HepG2 (cell line): Measurements from ENCODE around the gene FDPS. TPM values are rescaled to one million over a fixed set of nuclear protein-coding genes. Genes with fewer than 3 reads are reported as not detected.

Experiments
- ATF7 ChIP-seq, 2 experiments: fragments of 450-650 bp in 1 of 2; sonication (generic) in 1 of 2; formaldehyde crosslinking in 1 of 2; IDR thresholded peaks; 2 replicates each; pipeline versions ENCODE4 v1.4.0 to v1.6.1; 2016 to 2020; ENCODE audit warnings: antibody characterized with exemption in 1 of 2, mild to moderate bottlenecking in 1 of 2, missing genetic modification reagents in 1 of 2
- E2F2 ChIP-seq: sonication (generic); formaldehyde crosslinking; IDR thresholded peaks from 2 replicates; pipeline ENCODE4 v1.4.0; 2020; ENCODE audit warnings: missing genetic modification reagents, borderline replicate concordance
- EHMT2 ChIP-seq: fragments of 200-600 bp; sonication (generic); IDR thresholded peaks from 2 replicates; pipeline ENCODE4 v1.7.0; 2017; ENCODE audit warnings: antibody characterized with exemption, low read depth, low read length, borderline replicate concordance
- HOXA7 ChIP-seq: sonication (generic); formaldehyde crosslinking; IDR thresholded peaks from 2 replicates; pipeline ENCODE4 v1.8.1; 2022; ENCODE audit warnings: mild to moderate bottlenecking, missing genetic modification reagents, moderate library complexity
- IKZF1 ChIP-seq: fragments of 450-650 bp; IDR thresholded peaks from 2 replicates; pipeline ENCODE4 v1.7.1; 2016
- MLXIP ChIP-seq: sonication (generic); formaldehyde crosslinking; IDR thresholded peaks from 2 replicates; pipeline ENCODE4 v1.9.0; 2021; ENCODE audit warnings: missing genetic modification reagents, borderline replicate concordance
- PHF20 ChIP-seq: sonication (generic); formaldehyde crosslinking; IDR thresholded peaks from 2 replicates; pipeline ENCODE4 v1.5.0; 2020; ENCODE audit warnings: mild to moderate bottlenecking, missing genetic modification reagents
- PLRG1 ChIP-seq: fragments of 450-650 bp; conservative IDR thresholded peaks from 2 replicates; pipeline ENCODE4 v1.6.1; 2016
- PRMT3 ChIP-seq: sonication (generic); formaldehyde crosslinking; IDR thresholded peaks from 2 replicates; pipeline ENCODE4 v1.8.1; 2022; ENCODE audit warnings: low read depth, mild to moderate bottlenecking, moderate library complexity, missing genetic modification reagents, borderline replicate concordance
- RAD21 ChIP-seq: fragments of 450-650 bp; formaldehyde crosslinking; IDR thresholded peaks from 2 replicates; pipeline ENCODE4 v1.5.0; 2020; ENCODE audit warnings: mild to moderate bottlenecking
- SP5 ChIP-seq: IDR thresholded peaks from 2 replicates; pipeline ENCODE4 v1.6.1; 2016; ENCODE audit warnings: low read depth, borderline replicate concordance
- SRSF1 ChIP-seq: fragments of 200-400 bp; formaldehyde crosslinking; optimal IDR thresholded peaks from 2 replicates; pipeline ENCODE3; 2017; ENCODE audit warnings: mild to moderate bottlenecking, low read depth, low read length, moderate library complexity
- THYN1 ChIP-seq: sonication (generic); formaldehyde crosslinking; IDR thresholded peaks from 2 replicates; pipeline ENCODE4 v1.8.1; 2023; ENCODE audit warnings: low read depth, mild to moderate bottlenecking, moderate library complexity, missing genetic modification reagents, borderline replicate concordance
- XBP1 ChIP-seq: sonication (generic); formaldehyde crosslinking; IDR thresholded peaks from 2 replicates; pipeline ENCODE4 v1.5.0; 2020; ENCODE audit warnings: missing genetic modification reagents
- ZNF136 ChIP-seq: sonication (generic); formaldehyde crosslinking; IDR thresholded peaks from 2 replicates; pipeline ENCODE4 v1.8.1; 2022; ENCODE audit warnings: low read depth, mild to moderate bottlenecking, moderate library complexity, missing genetic modification reagents
- ZNF280D ChIP-seq: sonication (generic); formaldehyde crosslinking; IDR thresholded peaks from 2 replicates; pipeline ENCODE4 v1.5.1; 2020; ENCODE audit warnings: mild to moderate bottlenecking, missing genetic modification reagents
- ZNF430 ChIP-seq: sonication (generic); formaldehyde crosslinking; IDR thresholded peaks from 2 replicates; pipeline ENCODE4 v1.9.0; 2021; ENCODE audit warnings: mild to moderate bottlenecking, missing genetic modification reagents
- ZNF598 ChIP-seq: sonication (generic); formaldehyde crosslinking; IDR thresholded peaks from 2 replicates; pipeline ENCODE4 v1.5.1; 2020; ENCODE audit warnings: mild to moderate bottlenecking, missing genetic modification reagents, borderline replicate concordance
- ZNF614 ChIP-seq: IDR thresholded peaks from 2 replicates; pipeline ENCODE4 v1.6.1; 2018; ENCODE audit warnings: missing biosample characterization, missing genetic modification reagents, inconsistent platforms, borderline replicate concordance
- ZNF678 ChIP-seq: sonication (generic); formaldehyde crosslinking; IDR thresholded peaks from 2 replicates; pipeline ENCODE4 v1.4.0; 2020; ENCODE audit warnings: mild to moderate bottlenecking, missing genetic modification reagents
- ZNF737 ChIP-seq: sonication (generic); formaldehyde crosslinking; IDR thresholded peaks from 2 replicates; pipeline ENCODE4 v1.5.0; 2020; ENCODE audit warnings: missing genetic modification reagents, mild to moderate bottlenecking, borderline replicate concordance
- ZSCAN20 ChIP-seq: sonication (generic); formaldehyde crosslinking; IDR thresholded peaks from 2 replicates; pipeline ENCODE4 v1.4.0; 2020; ENCODE audit warnings: missing genetic modification reagents, mild to moderate bottlenecking, borderline replicate concordance
- polyA plus RNA-seq, 8 experiments: library from polyadenylated mRNA; depleted of rRNA in 3 of 8; stranded (reverse) in 7 of 8; unstranded in 1 of 8; fragments of >200 nt; fragmentation: Illumina TruSeq in 4 of 8; extraction: Trizol in 4 of 8; gene quantifications; 2 replicates each; pipeline versions ENCODE4 v1.2.1 to v1.2.3, GENCODE V29; 2011 to 2016; ENCODE audit warnings: low read depth in 4 of 8, missing spikeins in 1 of 8, mixed read lengths in 1 of 8; ENCODE audit not compliant: insufficient read depth in 1 of 8
- total RNA-seq, 5 experiments: library from RNA; depleted of rRNA; stranded (reverse); fragments of >200 nt; fragmentation: Illumina TruSeq; extraction: Trizol; gene quantifications; 2 replicates each; pipeline ENCODE4 v1.2.3, GENCODE V29; 2016; ENCODE audit warnings: low read depth in 1 of 5

Gene FDPS
- total and polyA plus RNA-seq, 2 of the 13 experiments (the other 11 are each of a cell fraction or from before 2014, with no cell fraction given): 264 to 519 TPM

- no peak; the same call in 1 of the 2 replicates for TF ChIP-seq ZNF280D (CRISPR knock-in tag)
- TF ChIP-seq ZNF136 (CRISPR knock-in tag): no peak
- TF ChIP-seq SP5 (CRISPR knock-in tag): no peak
- TF ChIP-seq PLRG1: no peak
- TF ChIP-seq ZSCAN20 (CRISPR knock-in tag): no peak
- TF ChIP-seq E2F2 (CRISPR knock-in tag): no peak
- TF ChIP-seq ZNF737 (CRISPR knock-in tag): peak; percentile 36; the same call in 1 of the 2 replicates
- TF ChIP-seq ZNF598 (CRISPR knock-in tag): no peak
- TF ChIP-seq PHF20 (CRISPR knock-in tag): peak; percentile 78
- no peak for TF ChIP-seq PRMT3 (CRISPR knock-in tag)
- peak; percentile 40; the same call in 1 of the 2 replicates for TF ChIP-seq ZNF614 (CRISPR knock-in tag)
- no peak for TF ChIP-seq THYN1 (CRISPR knock-in tag)
- no peak; the same call in 1 of the 2 replicates for TF ChIP-seq EHMT2
- TF ChIP-seq SRSF1: no peak
- peak; percentile 52; the same call in 1 of the 2 replicates for TF ChIP-seq ZNF430 (CRISPR knock-in tag)
- TF ChIP-seq HOXA7 (CRISPR knock-in tag): no peak
- TF ChIP-seq XBP1 (CRISPR knock-in tag): no peak
- TF ChIP-seq RAD21 (CRISPR knock-in tag): 0 out of 2 replicates have a peak, but pooled peaks have one; percentile 22
- no peak for TF ChIP-seq ZNF678 (CRISPR knock-in tag)
- TF ChIP-seq IKZF1: no peak
- TF ChIP-seq MLXIP (CRISPR knock-in tag): no peak
- TF ChIP-seq ATF7 (IDR thresholded peaks at IDR 0.05): no peak
- 0 out of 2 replicates have a peak, but pooled peaks have one; percentile 50 for TF ChIP-seq ATF7 (CRISPR knock-in tag; IDR thresholded peaks at IDR 0.05)
Observed at GRCh38 chr1:155308493-155309422, at the start of gene FDPS (continued).
